H9 (cell line): ENCODE results near the gene FNDC3A. TPM values are rescaled to one million over a fixed set of nuclear protein-coding genes. Genes with fewer than 3 reads are reported as not detected.

Experiments
- DNase-seq: peaks from one replicate; pipeline ENCODE4 v3.0.0-alpha.2; 2017
- H2AFZ ChIP-seq: one replicate; pipeline ENCODE4 v1.6.1; 2013; ENCODE audit warnings: mild to moderate bottlenecking, low read length, control low read depth, moderate library complexity
- H2AK5ac ChIP-seq: 2 replicates; pipeline ENCODE4 v1.6.1; 2013; ENCODE audit warnings: low read length, control low read depth, mixed read lengths; ENCODE audit not compliant: insufficient read length
- H2BK120ac ChIP-seq: one replicate; pipeline ENCODE4 v1.6.1; 2013; ENCODE audit warnings: low read depth, mild to moderate bottlenecking, low read length, control low read depth, inconsistent platforms; ENCODE audit not compliant: poor library complexity, severe bottlenecking
- H2BK12ac ChIP-seq: 2 replicates; pipeline ENCODE4 v1.6.1; 2013; ENCODE audit warnings: low read length, control low read depth, mixed read lengths, low read depth; ENCODE audit not compliant: insufficient read length
- H2BK15ac ChIP-seq: 2 replicates; pipeline ENCODE4 v1.6.1; 2013; ENCODE audit warnings: low read depth, low read length, control low read depth
- H2BK20ac ChIP-seq: one replicate; pipeline ENCODE4 v1.6.1; 2013; ENCODE audit warnings: low read depth, mild to moderate bottlenecking, low read length, control low read depth, inconsistent platforms; ENCODE audit not compliant: poor library complexity, severe bottlenecking
- H2BK5ac ChIP-seq: 2 replicates; pipeline ENCODE4 v1.6.1; 2013; ENCODE audit warnings: low read length, control low read depth, mixed read lengths; ENCODE audit not compliant: insufficient read length
- H3K14ac ChIP-seq: 2 replicates; pipeline ENCODE4 v1.6.1; 2013; ENCODE audit warnings: low read length, control low read depth; ENCODE audit not compliant: insufficient read depth
- H3K18ac ChIP-seq: 2 replicates; pipeline ENCODE4 v1.6.1; 2013; ENCODE audit warnings: low read depth, mild to moderate bottlenecking, mixed read lengths, low read length, control low read depth; ENCODE audit not compliant: insufficient read length
- H3K23ac ChIP-seq: 2 replicates; pipeline ENCODE4 v1.6.1; 2013; ENCODE audit warnings: low read length, control low read depth, mixed read lengths, low read depth; ENCODE audit not compliant: insufficient read length
- H3K23me2 ChIP-seq: 2 replicates; pipeline ENCODE4 v1.6.1; 2013; ENCODE audit warnings: low read depth, mild to moderate bottlenecking, mixed read lengths, low read length, control low read depth; ENCODE audit not compliant: insufficient read length, poor library complexity, severe bottlenecking
- H3K27ac ChIP-seq: 2 replicates; pipeline ENCODE4 v1.5.1; 2013; ENCODE audit warnings: low read length, control low read depth, mixed read lengths, low read depth; ENCODE audit not compliant: insufficient read length
- H3K27me3 ChIP-seq: 2 replicates; pipeline ENCODE4 v1.6.1; 2013; ENCODE audit warnings: low read length, control low read depth, inconsistent platforms; ENCODE audit not compliant: insufficient read depth
- H3K4ac ChIP-seq: 2 replicates; pipeline ENCODE4 v1.6.1; 2013; ENCODE audit warnings: low read depth, mild to moderate bottlenecking, control low read depth, inconsistent platforms, low read length, moderate library complexity
- H3K4me1 ChIP-seq: 2 replicates; pipeline ENCODE4 v1.6.1; 2013; ENCODE audit warnings: low read length, control low read depth, inconsistent platforms; ENCODE audit not compliant: insufficient read depth
- H3K4me2 ChIP-seq: 2 replicates; pipeline ENCODE4 v1.6.1; 2013; ENCODE audit warnings: low read length, control low read depth, mixed read lengths; ENCODE audit not compliant: insufficient read length, insufficient read depth
- H3K56ac ChIP-seq: 2 replicates; pipeline ENCODE4 v1.6.1; 2013; ENCODE audit warnings: low read depth, mild to moderate bottlenecking, mixed read lengths, low read length, control low read depth; ENCODE audit not compliant: insufficient read length
- H3K79me1 ChIP-seq: 2 replicates; pipeline ENCODE4 v1.6.1; 2013; ENCODE audit warnings: low read depth, mild to moderate bottlenecking, moderate library complexity, low read length, control low read depth, inconsistent platforms; ENCODE audit not compliant: insufficient read depth, poor library complexity, severe bottlenecking
- H3K79me2 ChIP-seq: 2 replicates; pipeline ENCODE4 v1.6.1; 2013; ENCODE audit warnings: low read length, control low read depth, inconsistent platforms; ENCODE audit not compliant: insufficient read depth
- H3K9ac ChIP-seq: 2 replicates; pipeline ENCODE4 v1.6.1; 2013; ENCODE audit warnings: low read length, control low read depth, mixed read lengths; ENCODE audit not compliant: insufficient read length; ENCODE audit errors: extremely low read depth
- H3K9me3 ChIP-seq: one replicate; pipeline ENCODE4 v1.6.1; 2013; ENCODE audit warnings: low read depth, low read length, inconsistent platforms; ENCODE audit not compliant: control insufficient read depth
- H3T11ph ChIP-seq: one replicate; pipeline ENCODE4 v1.6.1; 2013; ENCODE audit warnings: mild to moderate bottlenecking, low read length, control low read depth, inconsistent platforms
- H4K20me1 ChIP-seq: one replicate; pipeline ENCODE4 v1.6.1; 2013; ENCODE audit not compliant: control insufficient read depth, insufficient read length, insufficient read depth
- H4K5ac ChIP-seq: 2 replicates; pipeline ENCODE4 v1.6.1; 2013; ENCODE audit warnings: low read depth, mild to moderate bottlenecking, mixed read lengths, low read length, control low read depth; ENCODE audit not compliant: insufficient read length
- H4K8ac ChIP-seq: replicated peaks from 2 replicates; pipeline ENCODE4 v1.6.1; 2013; ENCODE audit warnings: low read length, control low read depth, mixed read lengths, low read depth; ENCODE audit not compliant: insufficient read length
- H4K91ac ChIP-seq: 2 replicates; pipeline ENCODE4 v1.6.1; 2013; ENCODE audit warnings: low read depth, mild to moderate bottlenecking, moderate library complexity, mixed read lengths, low read length, control low read depth; ENCODE audit not compliant: insufficient read length
- H3K27ac Mint-ChIP-seq, 3 experiments: 2 replicates in 2 of 3; 3 replicates in 1 of 3; pipeline ENCODE4 v1.8.0; 2020 to 2021; ENCODE audit warnings: mixed read lengths in 3 of 3, mild to moderate bottlenecking in 1 of 3, moderate library complexity in 1 of 3
- H3K27me3 Mint-ChIP-seq: 2 replicates; pipeline ENCODE4 v1.8.0; 2021; ENCODE audit warnings: low read depth, mild to moderate bottlenecking, moderate library complexity, mixed read lengths
- H3K36me3 Mint-ChIP-seq, 3 experiments: 2 replicates in 2 of 3; 3 replicates in 1 of 3; pipeline ENCODE4 v1.8.0; 2020 to 2021; ENCODE audit warnings: low read depth in 3 of 3, mixed read lengths in 3 of 3; ENCODE audit not compliant: insufficient read depth in 1 of 3
- H3K4me1 Mint-ChIP-seq, 2 experiments: 2 replicates each; pipeline ENCODE4 v1.8.0; 2020; ENCODE audit warnings: mixed read lengths in 2 of 2
- H3K4me3 Mint-ChIP-seq, 2 experiments: 2 replicates in 1 of 2; 3 replicates in 1 of 2; pipeline ENCODE4 v1.8.0; 2020 to 2021; ENCODE audit warnings: mild to moderate bottlenecking in 2 of 2, mixed read lengths in 2 of 2, moderate library complexity in 1 of 2
- H3K9me3 Mint-ChIP-seq, 2 experiments: 2 replicates in 1 of 2; 3 replicates in 1 of 2; pipeline ENCODE4 v1.8.0; 2020; ENCODE audit warnings: mild to moderate bottlenecking in 2 of 2, mixed read lengths in 2 of 2, moderate library complexity in 1 of 2
- CTCF ChIP-seq: fragments of 200-600 bp; sonication (generic); conservative IDR thresholded peaks from 3 replicates; pipeline ENCODE4 v1.8.0; 2021; ENCODE audit warnings: antibody characterized with exemption, mild to moderate bottlenecking
- WGBS: extraction: QIAGEN DNeasy Blood & Tissue Kit; methylation state at CpG from one replicate; pipeline ENCODE4 v1.1.7; 2013; ENCODE audit warnings: missing lambda C conversion rate, low lambda C conversion rate, mixed read lengths; ENCODE audit not compliant: insufficient read length; ENCODE audit errors: extremely low coverage; 5-methylcytosine and 5-hydroxymethylcytosine counted together
- total RNA-seq: library from RNA; stranded (reverse); gene quantifications from 2 replicates; pipeline ENCODE4 v1.2.1, GENCODE V29; 2021

FNDC3A gene
- total RNA-seq, 1 experiment from 2014 or later = 27.4 TPM

- no peak for DNase-seq
- Histone ChIP-seq H2BK20ac (no peak overlapping the region), H3K4ac (no peak overlapping the region), H3K27me3 (no peaks in the 10 kb centered on the region), H4K5ac (no peak overlapping the region), H3K4me2 (peak overlapping the region; percentile 95), H4K91ac (no peak overlapping the region), H2BK15ac (no peak overlapping the region), H2BK5ac (no peak overlapping the region), H3T11ph (no peak overlapping the region), H3K79me1 (no peaks in the 10 kb centered on the region), H4K8ac (no peak overlapping the region), H2AK5ac (no peak overlapping the region), H3K79me2 (peaks cover 6% of the 10 kb centered on the region; the same call in 1 of the 2 replicates), H3K9ac (peak overlapping the region; percentile 74), H3K4me1 (peaks cover 3% of the 10 kb centered on the region; the same call in 1 of the 2 replicates), H3K9me3 (no peaks in the 10 kb centered on the region), H2BK12ac (no peak overlapping the region), H3K27ac (no peak overlapping the region), H3K14ac (no peak overlapping the region), H3K56ac (no peak overlapping the region), H2AFZ (peak overlapping the region; percentile 4), H3K23ac (no peak overlapping the region), H3K23me2 (peaks cover 8% of the 10 kb centered on the region), H2BK120ac (no peak overlapping the region), H3K18ac (no peak overlapping the region), H4K20me1 (no peaks in the 10 kb centered on the region)
- peaks cover 10 to 21% (median 14%) of the 10 kb centered on the region in 3 experiments for H3K36me3 Mint-ChIP-seq
- TF ChIP-seq CTCF = no peak
- H3K9me3 Mint-ChIP-seq = peaks cover 12 to 21% of the 10 kb centered on the region in 2 experiments
- peak overlapping the region; percentile 81 to 96 (median 83); a peak in 6 of 7 replicates for H3K27ac Mint-ChIP-seq
- peak overlapping the region; percentile 83 to 98 for H3K4me3 Mint-ChIP-seq
- peaks cover 2% of the 10 kb centered on the region; the same call in 1 of the 2 replicates for H3K27me3 Mint-ChIP-seq
- H3K4me1 Mint-ChIP-seq = peaks cover 42 to 43% of the 10 kb centered on the region in 2 experiments
- no CpG with 5 or more reads among the region's 40 CpGs for WGBS
These were observed 1.0 kb downstream of the FNDC3A start for GRCh38 chr13:48976576-48977285.
